ENCODE measurements around the gene FNDC11. TPM values are rescaled to one million over a fixed set of nuclear protein-coding genes. Genes with fewer than 3 reads are reported as not detected.

Gene FNDC11
- total RNA-seq, 2 experiments from 2014 or later, result 0.23 to 0.27 TPM

GRCh38 chr20:63547725-63548480, 6.1 kb upstream of the FNDC11 start, which contains the start of gene SRMS:
Gene SRMS (minus strand): TSS chr20:63547749. CDS start chr20:63547463, 286 bp downstream.
- CTCF ChIA-PET, result no interaction called here

GRCh38 chr20:63548542-63548941, 5.4 kb upstream of the FNDC11 start:
- intact Hi-C loops (cut with micrococcal nuclease), result no loop called here
- DNase-seq (no peak), ATAC-seq (no peak)
- no peak for TF ChIP-seq CTCF (IDR thresholded peaks at IDR 0.05)
- Mint-ChIP-seq H3K27me3 (peaks cover 7% of the 10 kb centered on the region), H3K4me3 (no peak overlapping the region), H3K36me3 (ENCODE audit: low read depth) (no peaks in the 10 kb centered on the region), H3K4me1 (ENCODE audit: low read depth) (peaks cover 11% of the 10 kb centered on the region), H3K27ac (no peak overlapping the region), H3K9me3 (no peaks in the 10 kb centered on the region)
- ChIA-PET POLR2A (no interaction called here), CTCF (no interaction called here)

More at GRCh38 chr20:63547725-63548480, 6.1 kb upstream of the FNDC11 start, which contains the start of gene SRMS:
- Mint-ChIP-seq H3K36me3 (ENCODE audit: low read depth) (no peaks in the 10 kb centered on the region), H3K27me3 (peaks cover 7% of the 10 kb centered on the region), H3K27ac (no peak within 1 kb of the TSS), H3K9me3 (no peaks in the 10 kb centered on the region), H3K4me3 (no peak within 1 kb of the TSS), H3K4me1 (ENCODE audit: low read depth) (peaks cover 8% of the 10 kb centered on the region)
- ATAC-seq (no peak), DNase-seq (no peak)
- no peak for TF ChIP-seq CTCF (IDR thresholded peaks at IDR 0.05)
- intact Hi-C loops (cut with micrococcal nuclease), result no loop called here
- POLR2A ChIA-PET, result no interaction called here

- Mint-ChIP-seq H3K27ac (no peak overlapping the region), H3K4me3 (no peak overlapping the region), H3K9me3 (no peaks in the 10 kb centered on the region), H3K36me3 (ENCODE audit: low read depth) (no peaks in the 10 kb centered on the region), H3K4me1 (ENCODE audit: low read depth) (peaks cover 11% of the 10 kb centered on the region), H3K27me3 (peaks cover 7% of the 10 kb centered on the region)
- DNase-seq (no peak), ATAC-seq (no peak)
- ChIA-PET POLR2A (no interaction called here), CTCF (no interaction called here)
- TF ChIP-seq CTCF (IDR thresholded peaks at IDR 0.05), result no peak
- intact Hi-C loops (cut with micrococcal nuclease), result no loop called here
Observed at GRCh38 chr20:63549019-63549418, 4.9 kb upstream of the FNDC11 start.

GRCh38 chr20:63549679-63550282, 4.2 kb upstream of the FNDC11 start:
- Mint-ChIP-seq H3K36me3 (ENCODE audit: low read depth) (no peaks in the 10 kb centered on the region), H3K4me3 (no peak overlapping the region), H3K27ac (no peak overlapping the region), H3K4me1 (ENCODE audit: low read depth) (peaks cover 11% of the 10 kb centered on the region), H3K9me3 (no peaks in the 10 kb centered on the region), H3K27me3 (peaks cover 7% of the 10 kb centered on the region)
- DNase-seq (no peak), ATAC-seq (no peak)
- CTCF ChIA-PET, result no interaction called here
- POLR2A ChIA-PET, result no interaction called here
- TF ChIP-seq CTCF (IDR thresholded peaks at IDR 0.05), result no peak
- intact Hi-C loops (cut with micrococcal nuclease), result no loop called here

- intact Hi-C loops (cut with micrococcal nuclease), result no loop called here
- H3K36me3 Mint-ChIP-seq (ENCODE audit: low read depth), result no peaks in the 10 kb centered on the region
- no peak for TF ChIP-seq CTCF (IDR thresholded peaks at IDR 0.05)
- H3K27me3 Mint-ChIP-seq, result peaks cover 7% of the 10 kb centered on the region
- H3K4me1 Mint-ChIP-seq (ENCODE audit: low read depth), result peaks cover 11% of the 10 kb centered on the region
- no peak for DNase-seq
- CTCF ChIA-PET, result interaction anchor here (0.7 kb wide), 1 partner anchor 14 kb away, joined by 4 read pairs; the partner anchor contains the start of gene PTK6
- POLR2A ChIA-PET, result interaction anchor here (1.4 kb wide), 1 partner anchor 12 kb away, joined by 4 read pairs; no protein-coding TSS in a partner anchor
- no peak for ATAC-seq
- no peak overlapping the region for H3K4me3 Mint-ChIP-seq
- H3K9me3 Mint-ChIP-seq, result no peaks in the 10 kb centered on the region
- no peak overlapping the region for H3K27ac Mint-ChIP-seq
Observed at GRCh38 chr20:63551068-63551467, 2.9 kb upstream of the FNDC11 start.
